SK-N-SH treated with all-trans-retinoic acid at 6 μM for 48 hours (cell line): Measurements from ENCODE around the gene PPP1R16B.

ENCODE experiments used
- CREB5 ChIP-seq: fragments of 250-450 bp; sonication (Bioruptor Pico); IDR thresholded peaks from 2 replicates; pipeline ENCODE4 v1.5.1; 2020; ENCODE audit warnings: low read depth, mild to moderate bottlenecking, moderate library complexity
- GLIS3 ChIP-seq: fragments of 250-450 bp; sonication (Bioruptor Pico); IDR thresholded peaks from 2 replicates; pipeline ENCODE4 v1.5.0; 2020; ENCODE audit warnings: mild to moderate bottlenecking, moderate library complexity
- RARB ChIP-seq: fragments of 250-450 bp; sonication (Bioruptor Pico); IDR thresholded peaks from 2 replicates; pipeline ENCODE4 v1.8.0; 2021; ENCODE audit warnings: mild to moderate bottlenecking, moderate library complexity
- ZFP30 ChIP-seq: fragments of 450-650 bp; formaldehyde crosslinking; IDR thresholded peaks from 2 replicates; pipeline ENCODE4 v1.5.0; 2022; ENCODE audit warnings: mild to moderate bottlenecking, moderate library complexity

- TF ChIP-seq CREB5 (CRISPR knock-in tag): no peak
- TF ChIP-seq RARB (CRISPR knock-in tag): no peak
- no peak for TF ChIP-seq ZFP30
- no peak for TF ChIP-seq GLIS3 (CRISPR knock-in tag)
Measured at GRCh38 chr20:38839563-38839962, 34.1 kb downstream of the PPP1R16B start.
